GM12878 (cell line): Measurements from ENCODE around the gene SKA1. TPM values are rescaled to one million over a fixed set of nuclear protein-coding genes. Genes with fewer than 3 reads are reported as not detected.

Source experiments
- ATAC-seq: fragments of 200-7000 bp; cut with Tn5 transposase; 3 replicates; pipeline ENCODE4 v1.9.1; 2020; ENCODE audit warnings: mild to moderate bottlenecking, moderate library complexity
- BruUV-seq: library from RNA; stranded (reverse); fragments of 400-500 nt; replicated peaks from 2 replicates; lab custom pipeline; 2021; lab: Mats Ljungman, UMichigan
- CTCF ChIA-PET: fragments of 300-600 bp; sonication (Branson Sonifier 250); formaldehyde crosslinking; extraction: SDS; loops from one replicate; lab custom pipeline; 2021; ENCODE audit warnings: inconsistent platforms; lab: Yijun Ruan, JAX
- POLR2A ChIA-PET: fragments of 350-600 bp; formaldehyde crosslinking; extraction: SDS; loops from one replicate; lab custom pipeline; 2021; ENCODE audit warnings: inconsistent platforms; lab: Charles Lee
- RAD21 ChIA-PET: fragments of 300-600 bp; sonication (Branson Sonifier 250); formaldehyde crosslinking; loops from one replicate; lab custom pipeline; 2023; ENCODE audit warnings: antibody characterized with exemption; ENCODE audit not compliant: unreplicated experiment; lab: Charles Lee
- SMC1A ChIA-PET: fragments of 300-600 bp; sonication (Branson Sonifier 250); formaldehyde crosslinking; loops from one replicate; lab custom pipeline; 2023; ENCODE audit not compliant: unreplicated experiment, uncharacterized antibody; lab: Charles Lee
- DNase-seq: peaks from one replicate; pipeline ENCODE4 v3.0.0-alpha.2; 2011; ENCODE audit warnings: low read depth, low spot score
- FAIRE-seq: peaks from 3 replicates; lab custom pipeline; 2011; peaks lifted over from hg19 to GRCh38; lab: Jason Lieb, UNC
- H2AFZ ChIP-seq: 2 replicates; pipeline ENCODE4 v1.6.0; 2011; ENCODE audit warnings: low read depth, low read length, control low read depth; ENCODE audit not compliant: control insufficient read depth
- H3K27ac ChIP-seq: 2 replicates; pipeline ENCODE4 v1.5.1; 2011; ENCODE audit warnings: control low read depth; ENCODE audit not compliant: control insufficient read depth, insufficient read depth
- H3K27me3 ChIP-seq, 2 experiments: replicated peaks in 1 of 2; 2 replicates each; pipeline versions ENCODE4 v1.6.0 to v1.6.1; 2011; ENCODE audit warnings: low read length in 1 of 2; ENCODE audit not compliant: control insufficient read depth in 2 of 2, insufficient read depth in 2 of 2
- H3K36me3 ChIP-seq, 2 experiments: 2 replicates each; pipeline ENCODE4 v1.5.1; 2011; ENCODE audit warnings: low read length in 1 of 2; ENCODE audit not compliant: control insufficient read depth in 2 of 2, insufficient read depth in 2 of 2
- H3K4me1 ChIP-seq: 2 replicates; pipeline ENCODE4 v1.6.1; 2011; ENCODE audit warnings: mild to moderate bottlenecking, low read length, moderate library complexity, mixed read lengths; ENCODE audit not compliant: control insufficient read depth, insufficient read depth
- H3K4me2 ChIP-seq: 2 replicates; pipeline ENCODE4 v1.6.0; 2011; ENCODE audit warnings: control low read depth; ENCODE audit not compliant: control insufficient read depth, insufficient read depth
- H3K4me3 ChIP-seq: fragments of 200-600 bp; sonication (generic); 2 replicates; pipeline ENCODE4 v1.5.1; 2016
- H3K79me2 ChIP-seq: 2 replicates; pipeline ENCODE4 v1.6.0; 2011; ENCODE audit warnings: low read length; ENCODE audit not compliant: control insufficient read depth, insufficient read depth
- H3K9ac ChIP-seq: 2 replicates; pipeline ENCODE4 v1.8.0; 2011; ENCODE audit warnings: low read length, control low read depth, mixed read lengths; ENCODE audit not compliant: control insufficient read depth, insufficient read depth
- H3K9me3 ChIP-seq: replicated peaks from 3 replicates; pipeline ENCODE4 v1.5.1; 2011; ENCODE audit warnings: mild to moderate bottlenecking, low read length; ENCODE audit not compliant: control insufficient read depth, insufficient read depth
- H4K20me1 ChIP-seq: 2 replicates; pipeline ENCODE4 v1.6.0; 2011; ENCODE audit not compliant: control insufficient read depth, insufficient read depth
- BHLHE40 ChIP-seq, 2 experiments: fragments of 450-650 bp in 1 of 2; IDR thresholded peaks; 2 replicates each; pipeline ENCODE4 v1.6.1; 2011 to 2017; ENCODE audit warnings: low read depth in 2 of 2, borderline replicate concordance in 1 of 2, improper control_type of control experiment in 1 of 2, low read length in 1 of 2, mild to moderate bottlenecking in 1 of 2
- EGR1 ChIP-seq, 2 experiments: IDR thresholded peaks; 1 replicate in 1 of 2; 2 replicates in 1 of 2; pipeline ENCODE4 v1.6.1; 2011 to 2012; ENCODE audit warnings: low read depth in 2 of 2, low read length in 2 of 2, borderline replicate concordance in 1 of 2, mild to moderate bottlenecking in 1 of 2, moderate library complexity in 1 of 2
- HDAC2 ChIP-seq: fragments of 200-600 bp; sonication (generic); IDR thresholded peaks from 2 replicates; pipeline ENCODE4 v1.6.1; 2017
- MEF2B ChIP-seq: fragments of 450-650 bp; IDR thresholded peaks from 2 replicates; pipeline ENCODE4 v1.6.1; 2018; ENCODE audit warnings: mild to moderate bottlenecking, moderate library complexity; ENCODE audit not compliant: partially characterized antibody, poor library complexity, severe bottlenecking
- MTA3 ChIP-seq: IDR thresholded peaks from 2 replicates; pipeline ENCODE4 v1.6.1; 2012; ENCODE audit warnings: low read length, inconsistent platforms, borderline replicate concordance
- ZNF384 ChIP-seq: IDR thresholded peaks from 2 replicates; pipeline ENCODE4 v1.6.1; 2012; ENCODE audit warnings: low read depth, mild to moderate bottlenecking, low read length, improper control_type of control experiment, borderline replicate concordance
- WGBS: methylation state at CpG from one replicate; pipeline ENCODE4 v1.1.6; 2016; ENCODE audit warnings: low lambda C conversion rate; ENCODE audit not compliant: insufficient replicate concordance, insufficient coverage; ENCODE audit errors: missing lambda C conversion rate; 5-methylcytosine and 5-hydroxymethylcytosine counted together
- in situ Hi-C: fragments of 300-500 bp; cut with MboI; formaldehyde crosslinking; loops from 9 replicates; pipeline ENCODE4 v1.14.3; 2018; ENCODE audit warnings: mixed read lengths
- intact Hi-C: fragments of 100-400 bp; cut with micrococcal nuclease; formaldehyde crosslinking; loops from one replicate; pipeline ENCODE4 v1.14.2; 2022; ENCODE audit not compliant: unreplicated experiment
- polyA plus RNA-seq, 11 experiments: library from polyadenylated mRNA; depleted of rRNA in 4 of 11; unstranded in 6 of 11; stranded (reverse) in 5 of 11; fragments of >200 nt; fragmentation: Nextera tagmentation in 4 of 11; fragmentation: Illumina TruSeq in 1 of 11; extraction: Ambion mirVana in 4 of 11; extraction: Trizol in 1 of 11; gene quantifications; 1 replicate in 1 of 11; 2 replicates in 10 of 11; pipeline versions ENCODE4 v1.2.1 to v1.2.3, GENCODE V29; 2011 to 2016; ENCODE audit warnings: inconsistent platforms in 2 of 11, missing spikeins in 2 of 11, low read depth in 1 of 11
- total RNA-seq, 4 experiments: library from RNA; depleted of rRNA in 3 of 4; stranded (reverse); fragments of >200 nt in 3 of 4; fragmentation: Illumina TruSeq in 1 of 4; extraction: Trizol in 1 of 4; gene quantifications; 2 replicates each; pipeline versions ENCODE4 v1.2.1 to v1.2.3, GENCODE V29; 2013 to 2021

The SKA1 gene
- total and polyA plus RNA-seq, 10 of the 15 experiments (the other 5 are each of a cell fraction or from before 2014, with no cell fraction given): 16.4 to 36.7 (median 31.1) TPM

GRCh38 chr18:50377061-50377798 is 2.4 kb downstream of the SKA1 start:
- no peak for FAIRE-seq
- in situ Hi-C loops: no loop called here
- Histone ChIP-seq H3K79me2 (peaks cover 13% of the 10 kb centered on the region), H4K20me1 (no peaks in the 10 kb centered on the region), H3K4me1 (peaks cover 7% of the 10 kb centered on the region), H3K27ac (no peak overlapping the region), H3K27me3 (no peaks in the 10 kb centered on the region), H3K4me3 (no peak overlapping the region), H3K9ac (no peak overlapping the region), H3K9me3 (no peaks in the 10 kb centered on the region; the same call in 1 of the 3 replicates), H3K4me2 (no peak overlapping the region), H3K36me3 (no peaks in the 10 kb centered on the region; a peak in 2 of 4 replicates), H2AFZ (no peak overlapping the region)
- 84% methylated on average over 5 of the region's 5 CpGs for WGBS
- no peak for ATAC-seq
- CTCF ChIA-PET: interaction anchor here (1.3 to 5.6 kb wide), 4 partner anchors 16 to 51 kb away, joined by 3 to 33 read pairs (median 4); no protein-coding TSS in a partner anchor
- TF ChIP-seq HDAC2 (no peak), ZNF384 (no peak), EGR1 (IDR thresholded peaks at IDR 0.05; ENCODE audit: borderline replicate concordance in 1 of 2, low read depth in 2 of 2, low read length in 2 of 2) (no peak), MEF2B (no peak)
- SMC1A ChIA-PET: interaction anchor here (6.1 kb wide), 1 partner anchor 21 kb away, joined by 29 read pairs; no protein-coding TSS in a partner anchor
- RAD21 ChIA-PET: interaction anchor here (0.8 to 1.6 kb wide), 2 partner anchors 20 to 182 kb away, joined by 4 read pairs; partner anchors contain the start of gene MYO5B
- BruUV-seq: no TSS peak
- no peak for DNase-seq
- POLR2A ChIA-PET: interaction anchor here (0.6 to 1.2 kb wide), 2 partner anchors 7 to 868 kb away, joined by 4 to 5 read pairs; no protein-coding TSS in a partner anchor
- intact Hi-C loops: no loop called here

GRCh38 chr18:50388988-50389387 is 14.1 kb downstream of the SKA1 start:
- Histone ChIP-seq H3K4me1 (no peaks in the 10 kb centered on the region), H3K9me3 (no peaks in the 10 kb centered on the region), H3K27ac (no peak overlapping the region), H3K27me3 (no peaks in the 10 kb centered on the region), H3K4me2 (no peak overlapping the region), H3K36me3 (peaks cover 0 to 1% of the 10 kb centered on the region in 2 experiments; a peak in 2 of 4 replicates), H2AFZ (no peak overlapping the region), H3K4me3 (no peak overlapping the region), H4K20me1 (no peaks in the 10 kb centered on the region), H3K9ac (no peak overlapping the region), H3K79me2 (no peaks in the 10 kb centered on the region)
- TF ChIP-seq MTA3 (no peak), BHLHE40 (IDR thresholded peaks at IDR 0.05; ENCODE audit: borderline replicate concordance in 1 of 2, low read depth in 2 of 2, low read length in 1 of 2) (no peak)
- in situ Hi-C loops (no loop called here), intact Hi-C loops (no loop called here)
- no TSS peak for BruUV-seq
- ATAC-seq (no peak), DNase-seq (no peak), FAIRE-seq (no peak)
- WGBS: 73% methylated on average over 2 of the region's 2 CpGs
- SMC1A ChIA-PET: interaction anchor here (0.5 to 3.4 kb wide), 3 partner anchors 9 to 891 kb away, joined by 3 to 14 read pairs (median 3); no protein-coding TSS in a partner anchor
- RAD21 ChIA-PET: no interaction called here
- CTCF ChIA-PET: interaction anchor here (1.5 to 1.7 kb wide), 3 partner anchors 10 to 40 kb away, joined by 5 read pairs; no protein-coding TSS in a partner anchor
- POLR2A ChIA-PET: interaction anchor here (0.5 to 0.7 kb wide), 2 partner anchors 8 to 1437 kb away, joined by 3 to 7 read pairs; no protein-coding TSS in a partner anchor
